Fibroblast of lung (primary cell): ENCODE data around the gene MYLK. TPM values are rescaled to one million over a fixed set of nuclear protein-coding genes. Genes with fewer than 3 reads are reported as not detected.

Experiments
- DNase-seq, 2 donors: peaks; one replicate each; pipeline versions ENCODE4 v3.0.0 to v3.0.0-alpha.2; 2010; ENCODE audit warnings: low read depth in 2 of 2
- H2AFZ ChIP-seq: 2 replicates; pipeline ENCODE4 v1.5.1; 2012; ENCODE audit warnings: low read length, control low read depth, inconsistent platforms
- H3K27ac ChIP-seq: 2 replicates; pipeline ENCODE4 v1.5.1; 2011; ENCODE audit warnings: low read length, control low read depth; ENCODE audit not compliant: insufficient read depth
- H3K27me3 ChIP-seq: 2 replicates; pipeline ENCODE4 v1.5.1; 2011; ENCODE audit warnings: mild to moderate bottlenecking, low read length; ENCODE audit not compliant: control insufficient read depth, insufficient read depth
- H3K36me3 ChIP-seq: 2 replicates; pipeline ENCODE4 v1.5.1; 2011; ENCODE audit warnings: low read length; ENCODE audit not compliant: control insufficient read depth, insufficient read depth
- H3K4me1 ChIP-seq: 2 replicates; pipeline ENCODE4 v1.5.1; 2011; ENCODE audit warnings: low read length; ENCODE audit not compliant: control insufficient read depth, insufficient read depth; ENCODE audit errors: extremely low read depth
- H3K4me2 ChIP-seq: 2 replicates; pipeline ENCODE4 v1.5.1; 2011; ENCODE audit warnings: low read length, control low read depth; ENCODE audit not compliant: insufficient read depth; ENCODE audit errors: extremely low read depth
- H3K4me3 ChIP-seq, 4 experiments: fragments of 200-600 bp in 1 of 4; sonication (generic) in 1 of 4; replicated peaks in 1 of 4; 2 replicates each; pipeline ENCODE4 v1.5.1; 2011 to 2016; ENCODE audit warnings: low read length in 4 of 4, low read depth in 3 of 4, mild to moderate bottlenecking in 3 of 4, control low read depth in 2 of 4, inconsistent platforms in 1 of 4, mixed read lengths in 1 of 4; ENCODE audit not compliant: insufficient read depth in 1 of 4; ENCODE audit errors: control extremely low read depth in 1 of 4
- H3K79me2 ChIP-seq: 2 replicates; pipeline ENCODE4 v1.5.1; 2012; ENCODE audit warnings: mild to moderate bottlenecking, low read length, inconsistent platforms; ENCODE audit not compliant: control insufficient read depth, insufficient read depth
- H3K9ac ChIP-seq: 2 replicates; pipeline ENCODE4 v1.5.1; 2011; ENCODE audit warnings: mild to moderate bottlenecking, low read length, control low read depth; ENCODE audit not compliant: insufficient read depth
- H3K9me3 ChIP-seq: 2 replicates; pipeline ENCODE4 v1.5.1; 2012; ENCODE audit warnings: low read depth, low read length; ENCODE audit not compliant: control insufficient read depth, insufficient read depth
- H4K20me1 ChIP-seq: 2 replicates; pipeline ENCODE4 v1.5.1; 2011; ENCODE audit warnings: low read length; ENCODE audit not compliant: control insufficient read depth, insufficient read depth; ENCODE audit errors: extremely low read depth
- CTCF ChIP-seq, 2 donors: IDR thresholded peaks in 1 of 2; conservative IDR thresholded peaks in 1 of 2; 1 replicate in 1 of 2; 2 replicates in 1 of 2; pipeline ENCODE4 v1.5.1; 2011 to 2012; ENCODE audit warnings: low read length in 2 of 2, control low read depth in 1 of 2, inconsistent platforms in 1 of 2, low read depth in 1 of 2, mild to moderate bottlenecking in 1 of 2
- EZH2 ChIP-seq: IDR thresholded peaks from 2 replicates; pipeline ENCODE4 v1.5.1; 2012; ENCODE audit warnings: low read length, control low read depth, mild to moderate bottlenecking; ENCODE audit errors: missing control alignments
- polyA plus RNA-seq, 2 donors: library from polyadenylated mRNA; depleted of rRNA in 1 of 2; stranded (reverse) in 1 of 2; unstranded in 1 of 2; fragments of >200 nt; gene quantifications; 2 replicates each; pipeline ENCODE4 v1.2.1, GENCODE V29; 2011 to 2012; ENCODE audit warnings: missing spikeins in 1 of 2
- total RNA-seq: library from RNA; depleted of rRNA; stranded (reverse); fragments of >200 nt; gene quantifications from 2 replicates; pipeline ENCODE4 v1.2.1, GENCODE V29; 2014

MYLK gene
- total and polyA plus RNA-seq, 2 donors (not counting 1 experiment from before 2014, with no cell fraction given): 918 to 941 TPM

- Histone ChIP-seq H3K9me3 (no peaks in the 10 kb centered on the region), H3K4me2 (no peak overlapping the region), H4K20me1 (no peaks in the 10 kb centered on the region), H3K27ac (no peak overlapping the region), H3K4me1 (peaks cover 12% of the 10 kb centered on the region), H3K36me3 (peaks cover 16% of the 10 kb centered on the region), H3K79me2 (peaks cover 1% of the 10 kb centered on the region), H3K4me3 (no peak overlapping the region), H3K9ac (no peak overlapping the region), H2AFZ (no peak overlapping the region), H3K27me3 (no peaks in the 10 kb centered on the region)
- peak in 1 of 2 donors; percentile 46 for DNase-seq
- no peak for TF ChIP-seq CTCF (conservative IDR thresholded peaks at IDR 0.05 in 1 of 2, IDR thresholded peaks at IDR 0.05 in 1 of 2; ENCODE audit: low read depth in 1 of 2, low read length in 2 of 2)
- no peak for TF ChIP-seq EZH2
These were observed 93.7 kb downstream of the MYLK start for GRCh38 chr3:123790254-123791072.

GRCh38 chr3:123789760-123790159 lies 94.4 kb downstream of the MYLK start:
- Histone ChIP-seq H3K27ac (no peak overlapping the region), H2AFZ (no peak overlapping the region), H3K4me2 (no peak overlapping the region), H3K9ac (no peak overlapping the region), H3K79me2 (peaks cover 1% of the 10 kb centered on the region), H3K4me3 (no peak overlapping the region), H3K27me3 (no peaks in the 10 kb centered on the region), H4K20me1 (no peaks in the 10 kb centered on the region), H3K4me1 (peaks cover 16% of the 10 kb centered on the region), H3K36me3 (peaks cover 16% of the 10 kb centered on the region), H3K9me3 (no peaks in the 10 kb centered on the region)
- peak in 1 of 2 donors; percentile 97 for DNase-seq
- TF ChIP-seq CTCF (conservative IDR thresholded peaks at IDR 0.05 in 1 of 2, IDR thresholded peaks at IDR 0.05 in 1 of 2; ENCODE audit: low read depth in 1 of 2, low read length in 2 of 2): no peak
- no peak for TF ChIP-seq EZH2

- no peak overlapping the region for H3K27ac ChIP-seq
These were observed 95.0 kb downstream of the MYLK start for GRCh38 chr3:123789160-123789559.

More at GRCh38 chr3:123789160-123789559, 95.0 kb downstream of the MYLK start:
- H3K4me1 ChIP-seq: peaks cover 16% of the 10 kb centered on the region
- no peak for DNase-seq
- peaks cover 14% of the 10 kb centered on the region for H3K36me3 ChIP-seq
- peaks cover 1% of the 10 kb centered on the region for H3K79me2 ChIP-seq
- H3K9me3 ChIP-seq: no peaks in the 10 kb centered on the region
- H3K9ac ChIP-seq: no peak overlapping the region
- H3K4me3 ChIP-seq: no peak overlapping the region
- H4K20me1 ChIP-seq: no peaks in the 10 kb centered on the region
- no peak overlapping the region for H2AFZ ChIP-seq
- no peak overlapping the region for H3K4me2 ChIP-seq
- no peaks in the 10 kb centered on the region for H3K27me3 ChIP-seq
- TF ChIP-seq EZH2 (no peak), CTCF (conservative IDR thresholded peaks at IDR 0.05 in 1 of 2, IDR thresholded peaks at IDR 0.05 in 1 of 2; ENCODE audit: low read depth in 1 of 2, low read length in 2 of 2) (no peak)
